Astrocyte (in vitro differentiated cells and primary cell): ENCODE data around the gene GABBR1. TPM values are rescaled to one million over a fixed set of nuclear protein-coding genes. Genes with fewer than 3 reads are reported as not detected.

Experiments
- DNase-seq: peaks from one replicate; pipeline ENCODE4 v3.0.0-alpha.2; 2010; ENCODE audit warnings: low read depth
- FAIRE-seq: peaks from 2 replicates; lab custom pipeline; 2011; peaks lifted over from hg19 to GRCh38; lab: Jason Lieb, UNC
- H2AFZ ChIP-seq: 2 replicates; pipeline ENCODE4 v1.6.0; 2012; ENCODE audit warnings: low read depth, low read length, inconsistent platforms
- H3K27ac ChIP-seq: 2 replicates; pipeline ENCODE4 v1.5.1; 2011; ENCODE audit warnings: low read depth, low read length, inconsistent platforms
- H3K27me3 ChIP-seq: 2 replicates; pipeline ENCODE4 v1.6.0; 2011; ENCODE audit warnings: low read length, inconsistent platforms; ENCODE audit not compliant: insufficient read depth
- H3K36me3 ChIP-seq: 2 replicates; pipeline ENCODE4 v1.5.1; 2011; ENCODE audit warnings: low read length, inconsistent platforms; ENCODE audit not compliant: insufficient read depth
- H3K4me1 ChIP-seq: 2 replicates; pipeline ENCODE4 v1.5.1; 2011; ENCODE audit warnings: low read length, inconsistent platforms; ENCODE audit not compliant: insufficient read depth
- H3K4me2 ChIP-seq: 2 replicates; pipeline ENCODE4 v1.6.0; 2012; ENCODE audit warnings: low read length, inconsistent platforms
- H3K4me3 ChIP-seq: 2 replicates; pipeline ENCODE4 v1.5.1; 2011; ENCODE audit warnings: low read depth, mild to moderate bottlenecking, low read length, inconsistent platforms; ENCODE audit not compliant: insufficient read depth
- H3K79me2 ChIP-seq: 2 replicates; pipeline ENCODE4 v1.6.0; 2012; ENCODE audit warnings: mild to moderate bottlenecking, low read length, inconsistent platforms; ENCODE audit not compliant: insufficient read depth
- H3K9ac ChIP-seq: 2 replicates; pipeline ENCODE4 v1.6.0; 2012; ENCODE audit warnings: mild to moderate bottlenecking, low read length, inconsistent platforms
- H3K9me3 ChIP-seq: 2 replicates; pipeline ENCODE4 v1.5.1; 2012; ENCODE audit warnings: low read depth, mild to moderate bottlenecking, low read length, inconsistent platforms; ENCODE audit not compliant: insufficient read depth
- H4K20me1 ChIP-seq: 2 replicates; pipeline ENCODE4 v1.6.0; 2012; ENCODE audit warnings: low read length, inconsistent platforms; ENCODE audit not compliant: insufficient read depth
- H3K27ac Mint-ChIP-seq: one replicate; pipeline ENCODE4 v1.8.0; 2021; ENCODE audit warnings: mild to moderate bottlenecking, mixed read lengths; ENCODE audit not compliant: unreplicated experiment
- H3K27me3 Mint-ChIP-seq: one replicate; pipeline ENCODE4 v1.8.0; 2021; ENCODE audit warnings: low read depth, mixed read lengths; ENCODE audit not compliant: unreplicated experiment
- H3K36me3 Mint-ChIP-seq: one replicate; pipeline ENCODE4 v1.8.0; 2021; ENCODE audit warnings: low read depth, mixed read lengths; ENCODE audit not compliant: unreplicated experiment
- H3K4me1 Mint-ChIP-seq: one replicate; pipeline ENCODE4 v1.8.0; 2021; ENCODE audit warnings: low read depth, mixed read lengths; ENCODE audit not compliant: unreplicated experiment
- H3K4me3 Mint-ChIP-seq: one replicate; pipeline ENCODE4 v1.8.0; 2021; ENCODE audit warnings: mild to moderate bottlenecking, moderate library complexity, mixed read lengths; ENCODE audit not compliant: unreplicated experiment
- H3K9me3 Mint-ChIP-seq: one replicate; pipeline ENCODE4 v1.8.0; 2021; ENCODE audit warnings: mild to moderate bottlenecking, mixed read lengths; ENCODE audit not compliant: unreplicated experiment
- EZH2 ChIP-seq: IDR thresholded peaks from 2 replicates; pipeline ENCODE4 v1.6.1; 2012; ENCODE audit warnings: mild to moderate bottlenecking, low read length, inconsistent platforms; ENCODE audit not compliant: insufficient read depth
- total RNA-seq: library from RNA; stranded (reverse); gene quantifications from 2 replicates; pipeline ENCODE4 v1.2.1, GENCODE V29; 2021
- TF ChIP-seq, protein P1 (sequence below): IDR thresholded peaks from 2 replicates; pipeline ENCODE4 v1.5.1; 2011; ENCODE audit warnings: low read depth, mild to moderate bottlenecking, inconsistent platforms, low read length, moderate library complexity; ENCODE audit not compliant: insufficient read depth

Gene GABBR1
- total RNA-seq, 1 donor from 2014 or later, result 66.3 TPM

DNA sequence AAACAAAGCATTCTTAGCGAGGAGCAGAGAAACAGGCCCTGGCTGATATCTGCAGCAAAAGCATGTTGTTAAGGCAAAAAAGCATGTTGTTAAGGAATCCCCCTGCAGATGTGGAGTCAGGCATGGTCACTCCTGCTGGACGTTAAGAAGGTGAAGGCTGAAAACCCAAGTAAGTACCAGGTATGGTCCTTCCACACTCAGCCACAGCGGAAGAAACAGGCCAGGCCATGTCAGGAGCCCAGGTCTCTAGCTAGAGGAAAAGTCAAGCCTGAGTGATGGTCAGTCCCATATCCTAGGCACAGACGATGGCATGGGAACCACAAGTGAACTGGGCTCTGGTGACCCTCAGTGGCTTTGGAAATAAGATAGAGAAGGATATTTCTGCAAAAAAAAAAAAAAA lies 112.8 kb downstream of the GABBR1 start:
- Mint-ChIP-seq H3K9me3 (peaks cover 5% of the 10 kb centered on the region), H3K4me3 (no peak overlapping the region), H3K27me3 (no peaks in the 10 kb centered on the region), H3K4me1 (peaks cover 5% of the 10 kb centered on the region), H3K27ac (no peak overlapping the region), H3K36me3 (peaks cover 4% of the 10 kb centered on the region)
- H3K27me3 ChIP-seq, result no peaks in the 10 kb centered on the region
- no peaks in the 10 kb centered on the region for H3K9me3 ChIP-seq
- H2AFZ ChIP-seq, result no peak overlapping the region
- no peaks in the 10 kb centered on the region for H4K20me1 ChIP-seq
- FAIRE-seq, result no peak
- H3K79me2 ChIP-seq, result no peaks in the 10 kb centered on the region
- no peak overlapping the region for H3K4me2 ChIP-seq
- no peaks in the 10 kb centered on the region for H3K4me1 ChIP-seq
- no peak for TF ChIP-seq EZH2
- TF ChIP-seq, protein P1, sequence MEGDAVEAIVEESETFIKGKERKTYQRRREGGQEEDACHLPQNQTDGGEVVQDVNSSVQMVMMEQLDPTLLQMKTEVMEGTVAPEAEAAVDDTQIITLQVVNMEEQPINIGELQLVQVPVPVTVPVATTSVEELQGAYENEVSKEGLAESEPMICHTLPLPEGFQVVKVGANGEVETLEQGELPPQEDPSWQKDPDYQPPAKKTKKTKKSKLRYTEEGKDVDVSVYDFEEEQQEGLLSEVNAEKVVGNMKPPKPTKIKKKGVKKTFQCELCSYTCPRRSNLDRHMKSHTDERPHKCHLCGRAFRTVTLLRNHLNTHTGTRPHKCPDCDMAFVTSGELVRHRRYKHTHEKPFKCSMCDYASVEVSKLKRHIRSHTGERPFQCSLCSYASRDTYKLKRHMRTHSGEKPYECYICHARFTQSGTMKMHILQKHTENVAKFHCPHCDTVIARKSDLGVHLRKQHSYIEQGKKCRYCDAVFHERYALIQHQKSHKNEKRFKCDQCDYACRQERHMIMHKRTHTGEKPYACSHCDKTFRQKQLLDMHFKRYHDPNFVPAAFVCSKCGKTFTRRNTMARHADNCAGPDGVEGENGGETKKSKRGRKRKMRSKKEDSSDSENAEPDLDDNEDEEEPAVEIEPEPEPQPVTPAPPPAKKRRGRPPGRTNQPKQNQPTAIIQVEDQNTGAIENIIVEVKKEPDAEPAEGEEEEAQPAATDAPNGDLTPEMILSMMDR, result no peak
- DNase-seq, result no peak
- no peaks in the 10 kb centered on the region for H3K36me3 ChIP-seq
- H3K27ac ChIP-seq, result no peak overlapping the region
- no peak overlapping the region for H3K9ac ChIP-seq
- H3K4me3 ChIP-seq, result no peak overlapping the region

DNA sequence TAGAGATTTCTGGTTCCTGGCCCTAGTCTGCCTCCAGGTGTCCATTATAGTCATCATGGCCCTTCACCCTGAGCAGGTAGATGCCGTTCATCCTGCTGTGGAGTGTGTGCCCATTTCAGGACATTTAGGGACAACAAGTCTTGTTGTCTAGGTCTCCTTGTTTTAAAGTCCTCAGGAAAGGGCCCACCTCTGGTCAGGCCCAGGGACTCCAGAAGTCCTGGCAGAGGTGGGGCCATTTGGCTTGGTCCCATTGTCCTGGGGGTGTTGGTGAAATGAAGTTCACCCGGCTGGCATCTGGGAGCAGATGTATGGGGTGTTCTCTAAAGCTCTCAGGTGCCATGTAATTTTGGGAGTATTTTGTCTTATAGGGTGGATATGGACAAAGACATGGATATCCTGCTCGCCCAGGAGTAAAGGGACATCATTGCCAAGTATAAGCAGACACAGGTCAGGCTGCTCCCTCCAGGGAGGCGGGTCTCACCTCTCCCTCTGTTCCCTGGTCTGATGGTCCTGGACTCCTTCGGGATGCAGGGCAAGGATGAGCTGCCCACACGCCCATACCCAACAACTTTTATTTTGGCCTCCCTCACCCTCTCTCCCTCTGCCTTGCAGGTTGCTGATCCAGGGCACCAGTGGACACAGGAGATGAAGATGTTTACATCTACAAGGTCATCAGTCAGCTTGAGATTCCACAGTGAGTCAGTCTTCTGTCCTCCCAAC lies 113.5 kb downstream of the GABBR1 start:
- Mint-ChIP-seq H3K36me3 (peaks cover 4% of the 10 kb centered on the region), H3K27ac (no peak overlapping the region), H3K27me3 (no peaks in the 10 kb centered on the region), H3K9me3 (peaks cover 9% of the 10 kb centered on the region), H3K4me1 (peaks cover 8% of the 10 kb centered on the region), H3K4me3 (no peak overlapping the region)
- no peaks in the 10 kb centered on the region for H3K36me3 ChIP-seq
- TF ChIP-seq, protein P1, result no peak
- TF ChIP-seq EZH2, result no peak
- no peak overlapping the region for H3K4me2 ChIP-seq
- no peaks in the 10 kb centered on the region for H3K27me3 ChIP-seq
- no peak overlapping the region for H3K27ac ChIP-seq
- no peaks in the 10 kb centered on the region for H4K20me1 ChIP-seq
- H2AFZ ChIP-seq, result no peak overlapping the region
- no peaks in the 10 kb centered on the region for H3K9me3 ChIP-seq
- H3K4me1 ChIP-seq, result no peaks in the 10 kb centered on the region
- H3K9ac ChIP-seq, result no peak overlapping the region
- H3K79me2 ChIP-seq, result no peaks in the 10 kb centered on the region
- H3K4me3 ChIP-seq, result no peak overlapping the region
- no peak for FAIRE-seq
- DNase-seq, result no peak
